G401 (cell line): ENCODE results near the gene MAP3K4. TPM values are rescaled to one million over a fixed set of nuclear protein-coding genes. Genes with fewer than 3 reads are reported as not detected.
A peak's percentile ranks its signal among the peaks of the same experiment; 100 is the strongest.

Experiments used
- DNase-seq: peaks from one replicate; pipeline ENCODE4 v3.0.0-alpha.2; 2015; ENCODE audit warnings: low spot score
- in situ Hi-C: cut with HindIII; loops from 2 replicates; pipeline ENCODE4 v1.10.0; 2016; ENCODE audit warnings: low sequenced_read_pairs, mixed read lengths
- total RNA-seq: library from RNA; depleted of rRNA; stranded (reverse); fragments of >200 nt; shearing (Covaris generic); gene quantifications from 2 replicates; pipeline ENCODE4 v1.2.3, GENCODE V29; 2014

Gene MAP3K4
- total RNA-seq, 1 experiment from 2014 or later = 29.1 TPM

DNA sequence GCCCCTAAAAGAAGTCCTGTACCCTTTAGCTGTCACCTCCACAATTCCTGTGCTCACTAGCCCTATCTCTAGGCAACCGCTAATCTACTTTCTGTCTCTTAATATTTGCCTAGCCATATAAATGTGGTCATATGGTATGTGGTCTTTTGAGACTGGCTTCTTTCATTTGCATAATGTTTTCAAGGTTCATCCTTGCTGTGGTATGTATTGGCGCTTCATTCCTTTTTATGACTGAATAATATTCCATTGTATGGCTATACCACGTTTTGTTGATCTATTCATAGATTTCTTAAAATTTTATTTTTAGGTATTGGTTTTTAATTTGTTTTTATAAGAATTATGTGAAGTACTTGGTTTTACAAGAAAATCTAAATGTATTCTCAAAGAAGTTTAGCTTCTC is 70.0 kb downstream of the MAP3K4 start:
- DNase-seq = no peak
- in situ Hi-C loops = no loop called here

DNA sequence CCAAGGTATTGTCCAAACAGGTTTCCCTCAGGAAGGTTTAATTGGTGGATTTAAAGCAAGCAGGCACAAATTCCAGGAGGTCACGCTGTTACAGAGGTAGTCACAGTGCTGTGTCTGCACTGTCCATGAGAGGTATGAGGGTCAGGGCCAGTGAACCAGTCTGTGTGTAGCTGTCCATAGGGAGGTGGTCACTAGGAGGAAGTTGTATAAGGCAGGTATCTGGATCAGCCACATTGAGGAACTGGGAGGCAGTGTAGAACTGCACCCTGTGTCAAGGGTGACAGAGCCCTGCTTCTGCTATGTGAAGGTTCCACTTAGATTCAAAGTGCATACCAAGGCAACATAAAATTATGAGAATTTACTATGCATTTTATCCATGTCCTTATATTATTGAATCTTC is 73.3 kb downstream of the MAP3K4 start:
- in situ Hi-C loops = no loop called here

DNA sequence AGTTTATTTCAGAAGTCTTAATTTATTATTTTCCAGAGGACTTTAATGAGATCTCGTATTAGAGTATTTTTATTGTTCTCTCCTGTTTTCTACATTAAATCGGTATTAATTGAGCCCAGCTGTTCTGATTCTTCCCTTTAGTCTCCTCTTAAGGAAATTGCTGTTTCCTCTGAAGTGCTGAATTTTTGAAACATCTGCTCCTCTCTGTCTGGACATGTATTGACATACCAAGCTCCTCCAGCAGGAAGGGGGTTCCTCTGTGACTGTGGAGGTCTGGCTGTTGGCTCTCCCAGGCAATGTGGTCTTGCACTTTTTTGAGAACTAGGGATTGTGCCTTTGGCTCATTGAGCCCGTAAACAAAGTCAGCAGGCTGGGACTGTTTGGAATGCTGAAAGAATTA is 74.9 kb downstream of the MAP3K4 start:
- no peak for DNase-seq
- in situ Hi-C loops = no loop called here

More for the DNA sequence above, 73.3 kb downstream of the MAP3K4 start:
- no peak for DNase-seq

DNA sequence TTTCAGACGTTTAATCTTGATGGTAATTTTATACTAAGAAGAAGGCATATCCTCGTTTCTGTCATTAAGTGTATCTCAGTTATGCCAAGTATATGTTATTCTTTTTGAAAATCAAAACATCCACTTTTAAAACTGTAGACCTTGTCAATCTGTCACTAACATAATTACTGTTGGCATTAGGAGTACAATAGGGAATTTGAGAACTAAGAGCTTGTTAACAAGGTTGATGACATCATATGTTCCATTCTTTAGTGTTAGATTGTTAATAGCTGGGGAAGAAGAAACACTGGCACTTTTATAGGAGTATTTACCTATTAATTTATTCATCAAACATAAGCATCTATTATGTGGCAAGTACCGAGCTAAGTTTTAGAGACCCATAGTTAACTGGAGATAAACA is 76.2 kb downstream of the MAP3K4 start:
- in situ Hi-C loops = no loop called here
- DNase-seq = no peak

DNA sequence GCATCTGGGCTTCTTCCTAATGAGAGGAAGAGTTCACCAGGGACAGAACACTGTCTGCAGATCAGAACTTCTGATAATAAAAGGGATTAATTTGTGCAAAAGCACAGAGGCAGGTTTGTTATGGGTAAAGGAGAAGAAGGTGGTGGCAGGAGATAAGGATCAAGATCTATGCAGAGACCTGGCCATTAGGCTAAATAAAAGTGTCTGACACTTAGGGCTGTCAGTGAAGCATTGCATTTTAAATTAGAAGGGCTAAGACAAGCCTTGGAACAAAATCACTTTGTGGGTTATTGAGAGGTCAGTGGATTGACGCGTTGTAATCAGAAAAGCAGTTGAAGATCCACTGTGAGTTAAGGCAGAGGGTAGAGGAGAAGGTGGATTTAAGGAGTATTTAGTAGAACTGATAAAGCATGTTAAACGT is 76.8 kb downstream of the MAP3K4 start:
- in situ Hi-C loops = no loop called here
- no peak for DNase-seq

DNA sequence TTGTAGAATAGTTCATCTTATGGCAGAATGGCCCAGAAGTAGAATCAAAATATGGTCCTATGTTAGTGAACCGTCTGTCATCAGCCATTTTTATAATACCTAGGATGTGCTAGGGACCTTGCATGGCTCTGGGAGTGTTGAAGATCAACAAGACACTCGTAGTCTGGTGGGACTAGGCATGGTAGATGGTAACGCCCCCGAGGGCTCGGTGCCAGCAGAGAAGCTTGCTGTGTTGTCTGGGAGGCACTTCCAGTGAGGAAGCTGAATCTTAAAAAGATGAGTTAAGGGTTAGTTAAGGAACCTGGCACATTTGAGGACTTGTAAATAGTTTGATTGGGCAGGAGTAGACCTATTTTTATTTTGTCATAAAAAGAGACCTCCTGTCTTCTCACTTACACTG is 82.4 kb downstream of the MAP3K4 start:
- in situ Hi-C loops = no loop called here
- DNase-seq = no peak

DNA sequence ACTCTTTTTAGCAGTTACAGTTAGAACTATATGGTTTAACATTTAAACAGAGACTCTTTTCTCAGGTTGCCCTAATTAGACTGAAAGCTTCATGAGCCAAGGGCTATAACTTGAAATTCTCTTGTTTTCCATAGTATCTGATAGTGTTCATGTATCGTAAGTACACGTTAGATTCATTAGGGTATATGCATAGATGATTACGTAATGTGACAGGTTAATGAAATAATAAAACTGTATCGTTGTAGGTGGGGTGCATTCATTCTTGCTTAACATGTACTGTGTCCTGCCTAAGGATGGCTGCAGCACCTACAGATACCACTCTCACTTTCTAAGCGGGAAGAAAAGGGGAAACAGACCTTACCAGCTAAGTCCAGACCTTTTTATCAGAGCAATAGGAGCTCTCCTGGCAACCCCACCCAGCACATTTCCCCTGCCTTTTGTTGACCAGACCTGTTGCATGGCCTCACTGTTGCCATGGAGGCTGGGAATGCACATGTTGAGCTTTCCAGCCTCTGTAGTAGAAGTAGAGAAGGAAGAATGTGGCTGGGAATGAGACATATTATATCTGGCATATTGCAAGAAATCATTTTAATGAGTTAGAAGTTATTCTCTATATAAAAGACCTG is 83.0 kb downstream of the MAP3K4 start:
- in situ Hi-C loops = no loop called here
- no peak for DNase-seq

DNA sequence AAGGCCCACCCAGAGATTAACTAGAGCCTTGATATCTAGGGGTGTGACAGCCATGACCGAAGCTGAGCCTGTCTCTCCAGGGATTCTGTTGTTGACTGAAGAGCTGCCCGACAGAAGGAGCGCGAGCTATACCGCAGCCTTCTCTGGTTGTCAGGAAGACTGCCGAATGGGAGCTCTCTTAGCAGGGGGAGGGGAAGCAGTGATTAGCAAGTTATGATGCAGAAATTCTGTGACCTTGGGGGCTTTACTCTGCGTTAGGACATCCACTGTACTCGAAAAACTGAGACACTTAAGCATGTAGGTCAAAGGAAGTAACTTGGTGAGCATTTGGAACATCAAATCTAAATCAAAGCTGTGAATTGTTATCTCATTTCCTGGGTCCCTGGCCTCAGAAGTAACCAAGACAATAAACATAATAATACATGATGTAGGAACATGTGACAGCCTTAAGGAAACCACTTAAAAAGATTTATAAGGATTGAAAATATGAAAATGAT is 84.7 kb downstream of the MAP3K4 start:
- DNase-seq = no peak
- in situ Hi-C loops = no loop called here

DNA sequence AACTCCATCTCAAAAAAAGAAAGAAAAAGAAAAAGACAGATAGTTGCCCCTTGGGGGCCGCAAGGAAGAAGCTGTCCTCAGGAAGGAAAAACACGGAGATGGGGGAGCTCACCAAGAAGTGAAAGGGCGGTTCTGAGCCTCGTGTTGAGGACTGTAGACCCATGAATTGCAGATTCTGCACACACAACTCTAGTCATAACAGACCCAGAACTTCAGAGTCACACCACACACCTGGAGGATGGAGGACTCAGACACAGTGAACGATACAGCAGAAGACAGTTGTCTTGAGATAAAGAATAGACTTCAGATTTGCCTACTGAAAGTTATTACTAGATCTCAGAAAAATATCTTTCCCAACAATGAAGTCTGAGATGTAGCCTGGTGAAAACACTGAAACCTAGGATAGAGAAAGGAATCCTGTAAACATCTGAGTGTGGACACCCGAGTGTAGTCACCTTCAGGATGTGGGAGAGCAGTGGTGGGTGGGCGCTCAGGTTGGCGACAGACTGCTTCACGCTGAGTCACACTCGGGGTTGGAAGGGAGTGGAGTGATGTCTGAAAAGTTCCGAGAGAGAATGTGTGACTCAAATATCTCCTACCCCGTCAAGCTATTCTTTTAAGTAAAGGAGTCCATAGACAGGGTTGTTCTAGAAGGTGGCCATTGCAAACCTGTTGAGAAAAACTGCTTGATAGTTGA is 88.1 kb downstream of the MAP3K4 start:
- DNase-seq = no peak
- in situ Hi-C loops = no loop called here

DNA sequence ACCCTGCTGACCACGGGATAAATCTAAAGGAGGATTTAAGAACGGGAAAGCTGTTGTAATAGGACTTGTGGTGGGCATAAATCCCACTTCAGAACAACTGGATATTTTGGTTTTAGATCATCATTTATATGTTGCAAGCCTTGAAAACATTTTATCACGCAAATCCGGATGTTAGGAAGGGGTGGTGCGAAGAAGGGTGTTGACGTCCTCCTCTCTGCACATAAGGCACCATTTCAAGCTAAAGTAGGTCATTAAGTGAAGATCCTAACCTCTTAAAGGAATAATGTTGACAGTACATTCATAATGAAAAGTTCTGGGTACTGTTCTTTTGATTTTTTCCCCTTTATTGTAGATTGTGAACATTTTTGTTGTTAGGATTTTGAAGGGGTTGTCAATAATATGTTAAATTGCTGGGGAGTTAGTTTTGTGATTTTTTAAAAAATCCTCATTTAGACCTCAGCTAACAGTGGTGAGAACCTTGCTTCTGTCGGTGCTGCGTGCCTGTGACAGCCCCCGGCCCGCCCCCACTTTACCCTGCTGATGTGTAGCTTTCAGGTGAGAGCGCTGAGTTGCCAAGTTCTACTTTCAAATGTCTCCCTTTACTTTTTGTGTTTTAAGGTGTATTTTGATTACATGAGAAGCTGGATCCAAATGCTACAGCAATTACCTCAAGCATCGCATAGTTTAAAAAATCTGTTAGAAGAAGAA is 88.8 kb downstream of the MAP3K4 start:
- DNase-seq = no peak
- in situ Hi-C loops = no loop called here

DNA sequence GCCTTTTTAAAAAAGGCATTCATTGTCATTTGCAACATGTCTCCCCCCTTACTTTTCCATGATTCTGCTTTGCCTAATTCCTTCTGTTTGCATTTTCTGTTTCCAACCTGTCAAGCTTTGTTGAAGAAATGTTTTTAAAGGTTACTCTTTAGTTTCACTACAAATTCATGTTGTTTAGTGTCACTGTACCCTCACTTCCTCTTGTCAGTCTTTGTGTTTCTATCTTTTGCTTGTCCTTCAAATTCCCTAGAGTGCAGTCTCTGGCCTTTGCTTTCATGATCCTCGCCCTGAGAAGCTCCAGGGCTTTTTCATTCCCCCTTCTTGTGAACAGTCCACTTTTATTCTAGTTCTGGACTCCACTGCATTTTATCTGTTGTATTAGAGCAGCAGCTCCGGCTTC is 90.6 kb downstream of the MAP3K4 start:
- in situ Hi-C loops = no loop called here
- no peak for DNase-seq

DNA sequence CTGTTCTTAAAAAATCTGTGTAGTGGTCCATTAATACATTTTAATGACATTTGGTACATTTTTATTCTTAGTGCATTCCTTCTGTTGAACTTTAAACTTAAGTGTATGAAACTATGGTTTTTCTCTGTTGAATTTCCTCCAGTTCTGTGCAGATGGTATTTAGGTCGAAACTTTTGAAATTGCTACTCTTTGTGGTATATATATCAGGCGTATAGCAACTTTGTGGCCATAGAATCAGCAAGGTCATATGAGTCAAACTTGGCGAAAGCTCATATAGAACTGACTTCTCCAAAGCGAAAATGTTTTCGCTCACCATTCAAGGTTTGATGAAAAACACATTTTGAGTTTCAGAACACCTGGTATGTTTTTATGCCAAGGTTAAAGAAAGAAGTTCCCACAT is 93.7 kb downstream of the MAP3K4 start:
- no peak for DNase-seq
- in situ Hi-C loops = no loop called here

DNA sequence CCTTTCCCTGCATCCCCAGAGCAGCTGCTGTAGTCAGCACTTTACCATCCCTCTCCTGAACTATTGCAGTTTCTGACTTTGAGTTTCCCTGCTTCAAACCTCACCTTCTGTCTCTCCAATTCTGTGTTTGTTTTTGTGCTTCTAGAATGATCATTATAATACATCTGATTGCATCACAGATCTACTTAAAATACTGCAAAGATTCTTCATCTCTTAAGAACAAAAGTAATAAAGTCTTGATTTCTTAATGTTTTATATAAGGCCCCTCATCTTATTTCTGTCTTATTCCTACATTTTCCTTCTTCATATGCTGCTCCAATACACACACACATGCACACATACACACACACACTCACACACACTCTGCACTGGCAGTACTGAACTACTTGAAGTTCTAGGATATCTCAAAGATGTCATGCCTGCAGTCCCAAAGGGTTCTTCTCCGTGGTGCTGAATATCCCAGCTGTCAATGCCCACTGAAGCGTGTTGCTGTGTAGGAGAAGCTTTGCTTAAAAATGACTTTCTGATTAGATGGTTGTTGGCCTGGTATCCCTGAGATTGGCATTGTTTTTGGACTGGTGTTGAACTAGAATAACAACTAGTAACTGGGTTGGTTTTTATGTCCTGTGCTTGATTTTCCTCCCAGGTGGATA is 97.2 kb downstream of the MAP3K4 start:
- in situ Hi-C loops = no loop called here
- DNase-seq = no peak

DNA sequence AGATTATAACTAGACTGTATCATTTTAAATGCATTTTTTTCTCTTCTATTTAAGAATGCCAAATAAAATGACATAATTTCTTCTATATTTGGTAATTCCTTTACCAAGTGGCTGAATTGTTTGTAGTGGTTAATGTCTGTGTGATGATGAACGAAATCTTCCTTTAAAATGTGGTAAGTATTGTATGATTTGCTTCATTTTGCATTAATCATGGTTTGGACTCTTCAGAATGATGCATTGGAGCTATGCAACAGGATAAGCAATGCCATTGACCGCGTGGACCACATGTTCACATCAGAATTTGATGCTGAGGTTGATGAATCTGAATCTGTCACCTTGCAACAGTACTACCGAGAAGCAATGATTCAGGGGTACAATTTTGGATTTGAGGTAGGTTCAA is 99.6 kb downstream of the MAP3K4 start:
- in situ Hi-C loops = no loop called here
- DNase-seq = no peak

DNA sequence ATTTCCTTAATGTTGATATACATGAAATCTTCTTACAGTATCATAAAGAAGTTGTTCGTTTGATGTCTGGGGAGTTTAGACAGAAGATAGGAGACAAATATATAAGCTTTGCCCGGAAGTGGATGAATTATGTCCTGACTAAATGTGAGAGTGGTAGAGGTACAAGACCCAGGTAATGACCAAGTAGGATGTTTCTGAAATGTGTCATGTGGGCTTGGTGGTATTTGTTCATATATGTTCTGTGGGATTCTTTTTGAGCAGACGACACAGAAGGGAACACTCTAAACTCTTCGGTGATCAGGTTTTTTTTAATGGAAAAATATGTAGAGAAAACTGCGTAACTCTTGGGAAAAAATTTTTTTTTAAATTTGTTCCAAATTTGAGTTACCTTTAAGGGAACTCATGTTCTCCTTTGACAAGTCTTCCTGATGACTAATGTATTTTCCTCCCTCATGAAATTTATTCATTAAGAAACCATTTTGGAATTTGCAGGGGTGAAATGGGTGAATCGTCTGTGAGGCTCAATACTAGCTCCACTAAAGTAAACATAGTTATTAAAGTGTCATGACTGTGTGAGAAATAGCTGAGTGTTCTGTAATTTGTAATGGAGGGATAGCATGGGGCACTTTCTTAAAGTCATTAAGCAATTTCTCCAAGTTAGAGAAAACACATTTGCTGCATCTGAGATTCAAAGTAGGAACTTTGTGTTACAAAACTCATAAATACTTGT is 100.6 kb downstream of the MAP3K4 start:
- DNase-seq = no peak
- in situ Hi-C loops = no loop called here

DNA sequence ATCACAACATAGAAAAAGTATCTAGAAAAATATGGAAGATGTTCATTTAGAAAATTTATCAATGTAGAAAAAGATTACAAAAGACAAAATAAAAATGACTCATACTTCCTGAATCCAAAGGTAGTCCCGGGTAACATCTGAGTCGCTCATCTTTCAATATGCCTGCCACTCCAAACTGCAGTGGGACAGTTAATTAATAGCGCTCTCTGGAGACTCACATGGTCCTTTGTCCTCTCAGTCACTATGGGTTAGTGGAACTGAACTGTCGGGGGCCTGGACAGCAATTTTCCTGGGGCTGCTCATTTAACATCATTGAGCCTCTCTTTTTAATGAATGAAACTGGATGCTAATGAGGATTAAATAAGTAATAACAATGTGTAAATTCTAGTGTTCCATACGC is 103.4 kb downstream of the MAP3K4 start:
- in situ Hi-C loops = no loop called here
- DNase-seq = no peak

DNA sequence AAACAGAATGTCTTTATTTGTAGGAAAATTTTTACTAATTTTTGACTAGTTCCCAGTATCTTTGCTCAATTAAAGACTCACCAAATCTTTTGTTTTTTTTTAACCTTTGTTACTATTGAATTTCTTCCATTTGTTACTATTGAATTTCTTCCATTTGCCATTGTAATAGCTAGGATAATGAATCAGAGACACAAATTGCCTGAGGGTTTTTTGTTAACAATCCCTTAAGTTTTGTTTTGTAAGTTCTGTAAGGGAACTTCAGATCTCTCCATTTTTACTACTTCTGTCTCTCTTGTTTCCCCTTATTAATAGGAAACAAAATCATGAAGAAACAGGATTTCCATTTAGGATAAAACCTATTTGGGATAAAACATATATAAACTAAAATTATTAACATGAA is 104.3 kb downstream of the MAP3K4 start:
- in situ Hi-C loops = no loop called here

DNA sequence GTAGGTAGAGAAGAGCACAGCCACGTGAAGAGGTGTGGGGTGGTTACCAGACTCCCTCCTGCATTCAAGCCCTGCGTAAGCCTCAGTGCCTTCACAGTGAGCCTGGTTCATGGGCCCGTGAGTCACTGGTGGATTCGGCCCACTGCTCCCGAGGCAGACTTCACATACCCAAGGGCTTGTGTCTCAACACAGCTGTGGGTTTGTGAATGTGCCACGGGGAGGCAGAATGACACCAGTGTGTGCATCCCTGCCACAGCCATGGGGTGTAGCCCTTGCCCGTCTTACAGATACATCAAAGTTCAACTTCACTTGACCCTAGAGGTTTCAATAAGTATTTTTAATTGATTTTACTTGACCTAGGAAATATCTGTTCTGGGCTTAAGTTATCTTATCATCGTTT is 108.5 kb downstream of the MAP3K4 start:
- in situ Hi-C loops = no loop called here
- no peak for DNase-seq

More for the DNA sequence above, 104.3 kb downstream of the MAP3K4 start:
- DNase-seq = no peak

DNA sequence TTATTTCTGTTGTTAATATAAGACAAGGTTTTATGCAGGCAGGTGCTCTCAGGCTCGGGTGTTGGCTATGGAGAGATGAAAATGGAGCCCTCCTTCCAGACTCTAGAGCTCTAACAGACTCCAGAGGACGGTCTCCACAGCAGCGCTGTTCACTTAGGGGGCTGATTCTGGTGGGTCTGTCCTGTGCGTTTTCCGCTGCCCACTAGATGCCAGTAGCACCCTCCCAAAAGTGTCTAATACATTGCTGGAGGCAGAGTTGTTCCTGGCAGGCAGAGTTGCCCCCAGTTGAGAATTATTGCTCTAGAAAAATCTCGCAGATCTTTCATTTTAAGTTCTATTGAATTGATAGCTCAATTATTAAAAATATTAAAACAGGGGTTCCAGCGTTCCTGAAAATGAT is 109.9 kb downstream of the MAP3K4 start:
- peak; percentile 46 for DNase-seq
- in situ Hi-C loops = no loop called here
